Memory B cell (primary cell): ENCODE measurements around the gene KCTD18.

ENCODE experiments used
- ATAC-seq: fragments of 150-1000 bp; cut with Tn5 transposase; 2 replicates; pipeline ENCODE4 v1.10.0; 2021; ENCODE audit warnings: low read depth, mild to moderate bottlenecking, moderate library complexity
- DNase-seq, 2 donors: peaks; one replicate each; pipeline ENCODE4 v3.0.0; 2022; ENCODE audit warnings: low spot score in 2 of 2
- H3K27ac Mint-ChIP-seq: one replicate; pipeline ENCODE4 v1.8.0; 2022; ENCODE audit warnings: mild to moderate bottlenecking, moderate library complexity, mixed read lengths
- H3K27me3 Mint-ChIP-seq: one replicate; pipeline ENCODE4 v1.8.0; 2022; ENCODE audit warnings: mixed read lengths
- H3K36me3 Mint-ChIP-seq: one replicate; pipeline ENCODE4 v1.8.0; 2022; ENCODE audit warnings: mild to moderate bottlenecking, mixed read lengths
- H3K4me1 Mint-ChIP-seq: one replicate; pipeline ENCODE4 v1.8.0; 2022; ENCODE audit warnings: mixed read lengths
- H3K4me3 Mint-ChIP-seq: one replicate; pipeline ENCODE4 v1.8.0; 2022; ENCODE audit warnings: mild to moderate bottlenecking, moderate library complexity, mixed read lengths
- H3K9me3 Mint-ChIP-seq: one replicate; pipeline ENCODE4 v1.8.0; 2022; ENCODE audit warnings: mixed read lengths

The KCTD18 gene

GRCh38 chr2:200455958-200456421, 53.9 kb downstream of the KCTD18 start:
- peak; percentile 82 for ATAC-seq
- Mint-ChIP-seq H3K27ac (no peak overlapping the region), H3K36me3 (no peaks in the 10 kb centered on the region), H3K4me1 (peaks cover 16% of the 10 kb centered on the region), H3K27me3 (no peaks in the 10 kb centered on the region), H3K9me3 (no peaks in the 10 kb centered on the region), H3K4me3 (peak overlapping the region; percentile 35)
- DNase-seq: peak in 1 of 2 donors; percentile 30

GRCh38 chr2:200454927-200455801, 54.7 kb downstream of the KCTD18 start:
- H3K36me3 Mint-ChIP-seq: no peaks in the 10 kb centered on the region
- ATAC-seq (no peak), DNase-seq (no peak)
- H3K9me3 Mint-ChIP-seq: peaks cover 2% of the 10 kb centered on the region
- H3K4me1 Mint-ChIP-seq: peaks cover 23% of the 10 kb centered on the region
- no peak overlapping the region for H3K4me3 Mint-ChIP-seq
- no peak overlapping the region for H3K27ac Mint-ChIP-seq
- no peaks in the 10 kb centered on the region for H3K27me3 Mint-ChIP-seq

- peaks cover 2% of the 10 kb centered on the region for H3K9me3 Mint-ChIP-seq
- H3K27ac Mint-ChIP-seq: no peak overlapping the region
- no peaks in the 10 kb centered on the region for H3K36me3 Mint-ChIP-seq
- no peak overlapping the region for H3K4me3 Mint-ChIP-seq
- DNase-seq (no peak), ATAC-seq (no peak)
- H3K4me1 Mint-ChIP-seq: peaks cover 24% of the 10 kb centered on the region
- H3K27me3 Mint-ChIP-seq: no peaks in the 10 kb centered on the region
Observed at GRCh38 chr2:200453853-200454534, 55.9 kb downstream of the KCTD18 start.

GRCh38 chr2:200453142-200453852, 56.6 kb downstream of the KCTD18 start:
- ATAC-seq (no peak), DNase-seq (no peak)
- no peaks in the 10 kb centered on the region for H3K36me3 Mint-ChIP-seq
- H3K4me3 Mint-ChIP-seq: no peak overlapping the region
- H3K27me3 Mint-ChIP-seq: no peaks in the 10 kb centered on the region
- H3K4me1 Mint-ChIP-seq: peaks cover 24% of the 10 kb centered on the region
- H3K9me3 Mint-ChIP-seq: peaks cover 2% of the 10 kb centered on the region
- no peak overlapping the region for H3K27ac Mint-ChIP-seq

GRCh38 chr2:200452377-200452776, 57.5 kb downstream of the KCTD18 start:
- Mint-ChIP-seq H3K27ac (no peak overlapping the region), H3K9me3 (peaks cover 2% of the 10 kb centered on the region), H3K4me1 (peaks cover 24% of the 10 kb centered on the region), H3K4me3 (no peak overlapping the region), H3K27me3 (no peaks in the 10 kb centered on the region), H3K36me3 (no peaks in the 10 kb centered on the region)
- no peak for ATAC-seq
- DNase-seq: no peak

GRCh38 chr2:200451511-200451910, 58.4 kb downstream of the KCTD18 start:
- H3K4me1 Mint-ChIP-seq: peaks cover 19% of the 10 kb centered on the region
- H3K9me3 Mint-ChIP-seq: peaks cover 2% of the 10 kb centered on the region
- ATAC-seq (peak; percentile 76), DNase-seq (no peak)
- H3K27ac Mint-ChIP-seq: no peak overlapping the region
- H3K36me3 Mint-ChIP-seq: no peaks in the 10 kb centered on the region
- no peak overlapping the region for H3K4me3 Mint-ChIP-seq
- no peaks in the 10 kb centered on the region for H3K27me3 Mint-ChIP-seq

- Mint-ChIP-seq H3K36me3 (no peaks in the 10 kb centered on the region), H3K27me3 (no peaks in the 10 kb centered on the region), H3K4me1 (peaks cover 12% of the 10 kb centered on the region), H3K4me3 (no peak overlapping the region), H3K9me3 (peaks cover 2% of the 10 kb centered on the region), H3K27ac (no peak overlapping the region)
- DNase-seq (no peak), ATAC-seq (peak; percentile 29)
Observed at GRCh38 chr2:200450288-200450687, 59.6 kb downstream of the KCTD18 start.

- Mint-ChIP-seq H3K4me3 (no peak overlapping the region), H3K9me3 (peaks cover 2% of the 10 kb centered on the region), H3K4me1 (peaks cover 8% of the 10 kb centered on the region), H3K27me3 (peaks cover 4% of the 10 kb centered on the region), H3K36me3 (no peaks in the 10 kb centered on the region), H3K27ac (no peak overlapping the region)
- DNase-seq (no peak), ATAC-seq (no peak)
Observed at GRCh38 chr2:200449149-200449548, 60.7 kb downstream of the KCTD18 start.

GRCh38 chr2:200448455-200448854, 61.4 kb downstream of the KCTD18 start:
- Mint-ChIP-seq H3K4me3 (no peak overlapping the region), H3K36me3 (no peaks in the 10 kb centered on the region), H3K27ac (no peak overlapping the region), H3K9me3 (peaks cover 2% of the 10 kb centered on the region), H3K4me1 (peaks cover 8% of the 10 kb centered on the region), H3K27me3 (peaks cover 8% of the 10 kb centered on the region)
- no peak for ATAC-seq
- DNase-seq: no peak

GRCh38 chr2:200447139-200447855, 62.6 kb downstream of the KCTD18 start:
- DNase-seq (no peak), ATAC-seq (no peak)
- Mint-ChIP-seq H3K27ac (no peak overlapping the region), H3K4me3 (no peak overlapping the region), H3K27me3 (peaks cover 8% of the 10 kb centered on the region), H3K9me3 (peaks cover 2% of the 10 kb centered on the region), H3K36me3 (no peaks in the 10 kb centered on the region), H3K4me1 (peaks cover 8% of the 10 kb centered on the region)

- DNase-seq (no peak), ATAC-seq (no peak)
- H3K27ac Mint-ChIP-seq: no peak overlapping the region
- no peaks in the 10 kb centered on the region for H3K36me3 Mint-ChIP-seq
- no peak overlapping the region for H3K4me3 Mint-ChIP-seq
- H3K9me3 Mint-ChIP-seq: peaks cover 2% of the 10 kb centered on the region
- H3K4me1 Mint-ChIP-seq: peaks cover 8% of the 10 kb centered on the region
- peaks cover 8% of the 10 kb centered on the region for H3K27me3 Mint-ChIP-seq
Observed at GRCh38 chr2:200446612-200447011, 63.3 kb downstream of the KCTD18 start.

GRCh38 chr2:200445284-200445683, 64.6 kb downstream of the KCTD18 start:
- no peak overlapping the region for H3K27ac Mint-ChIP-seq
- DNase-seq: no peak
- peaks cover 2% of the 10 kb centered on the region for H3K4me1 Mint-ChIP-seq
- ATAC-seq: no peak
- peaks cover 8% of the 10 kb centered on the region for H3K27me3 Mint-ChIP-seq
- H3K4me3 Mint-ChIP-seq: no peak overlapping the region
- H3K9me3 Mint-ChIP-seq: no peaks in the 10 kb centered on the region
- H3K36me3 Mint-ChIP-seq: no peaks in the 10 kb centered on the region

- no peaks in the 10 kb centered on the region for H3K4me1 Mint-ChIP-seq
- no peak overlapping the region for H3K4me3 Mint-ChIP-seq
- no peaks in the 10 kb centered on the region for H3K36me3 Mint-ChIP-seq
- ATAC-seq (no peak), DNase-seq (no peak)
- H3K9me3 Mint-ChIP-seq: no peaks in the 10 kb centered on the region
- peaks cover 12% of the 10 kb centered on the region for H3K27me3 Mint-ChIP-seq
- no peak overlapping the region for H3K27ac Mint-ChIP-seq
Observed at GRCh38 chr2:200444530-200444929, 65.3 kb downstream of the KCTD18 start.
